ENCODE results near the gene HNRNPA3.
A peak's percentile ranks its signal among the peaks of the same experiment; 100 is the strongest.
"Not testable (repeated sequence)": the region's sequence is repeated elsewhere in the genome, so short reads cannot be mapped to it uniquely, and the experiment has no call there.

The HNRNPA3 gene

GRCh38 chr2:177265824-177266817, 53.5 kb downstream of the HNRNPA3 start:
- no peaks in the 10 kb centered on the region for H3K27me3 Mint-ChIP-seq
- DNase-seq, result no peak
- no peaks in the 10 kb centered on the region for H3K9me3 Mint-ChIP-seq

GRCh38 chr2:177266955-177267354, 54.4 kb downstream of the HNRNPA3 start:
- H3K9me3 Mint-ChIP-seq, ATAC-seq, H3K4me3 Mint-ChIP-seq, DNase-seq, H3K27me3 Mint-ChIP-seq: not testable (repeated sequence)
- Mint-ChIP-seq H3K27ac (peak overlapping the region in 1 of 2 donors; percentile 22), H3K4me1 (peaks cover 47% of the 10 kb centered on the region)

More at GRCh38 chr2:177265824-177266817, 53.5 kb downstream of the HNRNPA3 start:
- ATAC-seq, result no peak
- peaks cover 52% of the 10 kb centered on the region for H3K4me1 Mint-ChIP-seq
- peak overlapping the region; percentile 100 for H3K27ac Mint-ChIP-seq
- H3K4me3 Mint-ChIP-seq, result peak overlapping the region; percentile 91 to 94

GRCh38 chr2:177268187-177268871, 55.7 kb downstream of the HNRNPA3 start:
- no peak overlapping the region for H3K27ac Mint-ChIP-seq
- H3K4me1 Mint-ChIP-seq, result peaks cover 56% of the 10 kb centered on the region
- ATAC-seq, result no peak
- no peaks in the 10 kb centered on the region for H3K27me3 Mint-ChIP-seq
- no peak for DNase-seq
- H3K4me3 Mint-ChIP-seq, result no peak overlapping the region
- no peaks in the 10 kb centered on the region for H3K9me3 Mint-ChIP-seq

GRCh38 chr2:177268901-177269300, 56.3 kb downstream of the HNRNPA3 start:
- DNase-seq (no peak), ATAC-seq (no peak)
- Mint-ChIP-seq H3K4me3 (no peak overlapping the region), H3K9me3 (no peaks in the 10 kb centered on the region), H3K27me3 (no peaks in the 10 kb centered on the region), H3K4me1 (peaks cover 56% of the 10 kb centered on the region), H3K27ac (no peak overlapping the region)

- no peak overlapping the region for H3K4me3 Mint-ChIP-seq
- H3K27ac Mint-ChIP-seq, result no peak overlapping the region
- H3K27me3 Mint-ChIP-seq, result no peaks in the 10 kb centered on the region
- ATAC-seq (no peak), DNase-seq (no peak)
- peaks cover 51% of the 10 kb centered on the region for H3K4me1 Mint-ChIP-seq
- no peaks in the 10 kb centered on the region for H3K9me3 Mint-ChIP-seq
Measured at GRCh38 chr2:177270531-177270930, 57.9 kb downstream of the HNRNPA3 start.

- Mint-ChIP-seq H3K4me3 (peak overlapping the region in 1 of 2 donors; percentile 25), H3K27ac (peak overlapping the region in 1 of 2 donors; percentile 62), H3K9me3 (no peaks in the 10 kb centered on the region), H3K4me1 (peaks cover 37% of the 10 kb centered on the region), H3K27me3 (no peaks in the 10 kb centered on the region)
- DNase-seq (no peak), ATAC-seq (peak; percentile 82)
Measured at GRCh38 chr2:177271981-177272666, 59.5 kb downstream of the HNRNPA3 start.

GRCh38 chr2:177272765-177273164, 60.2 kb downstream of the HNRNPA3 start:
- H3K4me1 Mint-ChIP-seq, result peaks cover 31% of the 10 kb centered on the region
- no peaks in the 10 kb centered on the region for H3K27me3 Mint-ChIP-seq
- DNase-seq (no peak), ATAC-seq (no peak)
- no peaks in the 10 kb centered on the region for H3K9me3 Mint-ChIP-seq
- H3K4me3 Mint-ChIP-seq, result peak overlapping the region in 1 of 2 donors; percentile 26
- H3K27ac Mint-ChIP-seq, result peak overlapping the region; percentile 19 to 74

- ATAC-seq (no peak), DNase-seq (no peak)
- H3K4me1 Mint-ChIP-seq, result peaks cover 31% of the 10 kb centered on the region
- no peak overlapping the region for H3K27ac Mint-ChIP-seq
- H3K9me3 Mint-ChIP-seq, result no peaks in the 10 kb centered on the region
- no peak overlapping the region for H3K4me3 Mint-ChIP-seq
- no peaks in the 10 kb centered on the region for H3K27me3 Mint-ChIP-seq
Measured at GRCh38 chr2:177273408-177273807, 60.8 kb downstream of the HNRNPA3 start.

Measured in stimulated activated naive CD8-positive, alpha-beta T cell treated with anti-CD3 and anti-CD28 coated beads, Interleukin-15, amount 100 ng/mL, for 72 hours (primary cell).